KG1 (cell line): ENCODE data around the gene MSL1.

Experiments used
- DNase-seq: peaks from one replicate; lab custom pipeline; 2025; lab: John Stamatoyannopoulos, UW

Gene MSL1

GRCh38 chr17:40104594-40105486 is 16.9 kb upstream of the MSL1 start:
- no peak for DNase-seq

DNA sequence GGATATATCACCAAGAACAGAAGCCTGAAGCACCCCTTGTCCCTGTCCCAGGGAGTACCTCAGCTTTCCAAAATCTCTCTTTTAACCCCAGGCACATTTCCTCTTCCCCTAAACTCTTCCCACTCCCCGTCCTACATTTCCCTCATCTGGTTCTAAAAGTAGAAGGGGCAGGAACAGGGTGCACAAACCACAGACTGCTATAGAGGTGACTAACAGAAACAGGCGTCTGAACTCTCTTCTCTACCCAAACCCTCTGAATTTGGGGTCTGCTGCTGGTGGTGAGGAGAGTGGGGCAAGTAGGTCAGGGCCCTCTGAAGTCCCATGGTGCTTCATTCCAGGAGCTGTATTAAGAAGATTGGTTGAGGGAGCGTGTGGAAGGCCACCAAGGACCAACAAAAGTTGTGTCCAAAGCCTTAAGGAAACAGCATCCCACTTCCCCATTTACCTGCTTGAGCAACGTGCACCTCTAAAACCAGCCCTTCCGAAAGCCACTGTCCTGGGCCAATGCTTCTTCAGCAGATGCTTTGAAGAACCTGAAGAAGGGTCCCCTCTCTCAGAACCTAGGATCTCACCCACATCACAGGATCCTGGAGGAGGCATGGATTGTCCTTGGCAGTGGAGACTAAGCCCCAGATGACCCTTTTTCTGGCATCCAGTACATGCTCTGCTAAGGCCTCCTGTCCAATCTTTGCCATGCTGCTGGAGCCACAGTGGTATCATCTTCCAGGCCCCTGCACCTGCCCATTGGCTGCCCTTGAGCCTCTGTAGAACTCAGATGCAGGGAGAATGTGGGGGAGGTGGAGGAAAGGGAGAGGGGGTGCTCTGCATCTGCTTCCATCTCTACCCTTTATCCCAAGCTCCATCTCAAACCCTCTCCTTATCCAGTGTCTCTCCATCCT is 15.7 kb upstream of the MSL1 start:
- DNase-seq = no peak

GRCh38 chr17:40106760-40107521 is 14.8 kb upstream of the MSL1 start:
- no peak for DNase-seq

DNA sequence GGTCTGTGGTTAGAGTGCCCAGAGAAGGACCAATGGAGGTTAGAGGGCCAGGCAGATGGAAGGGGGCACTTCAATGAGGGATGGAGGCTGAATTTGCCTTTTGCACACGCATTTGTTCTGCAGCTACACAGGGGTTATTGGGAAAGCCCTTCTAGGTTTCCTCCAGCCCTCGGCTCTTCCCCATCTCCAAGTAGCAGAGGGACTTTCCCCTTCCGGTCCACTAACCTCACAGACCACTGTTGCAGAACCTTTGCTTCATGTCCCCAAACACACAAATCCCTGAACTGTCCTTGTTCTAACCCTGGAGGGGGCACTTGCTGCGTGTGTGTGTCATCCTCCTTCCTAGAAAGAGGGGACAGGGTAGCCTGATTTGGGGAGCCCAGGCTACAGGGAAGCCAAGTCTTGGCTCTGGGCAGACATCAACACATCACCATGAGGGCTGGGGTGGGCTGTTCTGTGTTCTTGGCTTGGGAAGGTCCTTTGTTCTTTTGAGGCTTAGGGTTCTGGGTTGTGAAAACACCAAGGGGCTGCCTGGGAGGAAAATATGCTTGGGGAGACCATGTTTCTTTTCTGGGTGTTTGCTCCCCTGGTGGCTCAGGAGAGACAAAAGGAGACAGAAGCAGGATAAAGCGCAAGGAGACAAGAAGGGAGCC is 14.1 kb upstream of the MSL1 start:
- DNase-seq = no peak

- no peak for DNase-seq
Observed at GRCh38 chr17:40108970-40109824, 12.6 kb upstream of the MSL1 start.

GRCh38 chr17:40110026-40110845 is 11.5 kb upstream of the MSL1 start:
- no peak for DNase-seq

DNA sequence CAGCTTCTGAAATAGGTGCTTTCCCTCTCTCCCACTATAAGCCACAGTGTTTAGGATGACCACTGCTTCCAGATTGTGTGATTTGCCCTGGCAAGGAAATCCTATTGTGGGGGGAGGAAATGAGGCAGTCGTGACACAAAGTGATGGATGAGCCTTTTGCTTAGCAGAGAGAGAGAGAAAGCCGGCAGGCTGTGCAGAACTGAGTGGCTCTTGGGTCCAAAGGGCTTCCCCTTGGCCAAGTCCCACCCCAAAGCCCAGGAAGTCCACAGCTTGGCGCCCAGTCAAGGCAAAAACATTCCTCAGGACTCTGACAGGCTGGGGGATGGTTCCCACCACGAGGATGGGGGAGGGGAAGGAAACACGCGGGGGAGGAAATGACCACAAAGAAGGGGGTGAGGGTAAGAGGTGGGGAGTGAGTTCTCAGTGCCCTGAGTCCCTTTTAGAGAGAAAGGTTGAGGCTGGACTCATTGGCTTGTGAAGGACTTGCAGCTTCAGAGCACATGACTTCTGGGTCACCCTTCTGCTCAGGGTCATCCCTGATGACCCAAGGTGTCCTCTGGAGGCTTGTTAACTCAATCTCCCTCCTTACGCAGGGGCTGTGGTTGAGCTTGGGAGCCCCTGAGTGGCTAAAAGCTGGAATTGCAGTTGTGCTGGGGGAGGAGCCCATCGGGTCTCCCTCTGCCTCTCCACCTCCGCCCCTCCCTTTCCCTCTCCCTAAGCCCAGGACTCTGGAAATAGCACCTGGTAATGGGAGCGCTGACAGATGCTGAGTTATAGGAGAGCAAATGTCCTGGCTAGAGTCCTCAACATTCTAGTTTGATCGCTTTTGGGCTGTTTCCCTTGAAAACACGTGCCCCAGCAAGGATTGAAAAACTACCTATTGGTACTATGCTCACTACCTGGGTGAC is 10.3 kb upstream of the MSL1 start:
- peak; percentile 82 for DNase-seq

DNA sequence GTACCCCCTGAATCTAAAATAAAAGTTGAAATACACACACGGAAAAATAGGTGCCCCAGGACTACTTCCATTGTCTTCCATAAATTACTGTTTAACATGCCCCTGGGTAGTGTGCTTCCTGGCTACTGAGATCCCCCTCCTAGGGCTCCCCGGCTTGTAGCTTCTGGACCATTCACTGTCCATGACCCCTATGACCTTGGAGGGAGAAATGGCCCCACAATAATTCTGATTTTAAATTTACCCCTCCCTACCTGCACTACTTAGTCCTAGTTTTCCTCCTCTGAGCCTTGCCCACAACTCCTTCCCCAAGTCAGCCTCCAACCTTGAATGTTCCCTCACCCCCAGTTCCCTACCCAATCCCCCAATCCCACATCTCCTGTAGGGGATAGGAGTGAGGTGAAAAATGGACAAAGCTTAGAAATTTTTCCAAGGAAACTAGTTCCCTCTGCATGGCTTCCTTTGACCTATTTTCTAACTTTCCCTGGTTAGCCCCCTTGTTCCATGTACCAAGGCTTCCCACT is 9.5 kb upstream of the MSL1 start:
- DNase-seq = no peak

DNA sequence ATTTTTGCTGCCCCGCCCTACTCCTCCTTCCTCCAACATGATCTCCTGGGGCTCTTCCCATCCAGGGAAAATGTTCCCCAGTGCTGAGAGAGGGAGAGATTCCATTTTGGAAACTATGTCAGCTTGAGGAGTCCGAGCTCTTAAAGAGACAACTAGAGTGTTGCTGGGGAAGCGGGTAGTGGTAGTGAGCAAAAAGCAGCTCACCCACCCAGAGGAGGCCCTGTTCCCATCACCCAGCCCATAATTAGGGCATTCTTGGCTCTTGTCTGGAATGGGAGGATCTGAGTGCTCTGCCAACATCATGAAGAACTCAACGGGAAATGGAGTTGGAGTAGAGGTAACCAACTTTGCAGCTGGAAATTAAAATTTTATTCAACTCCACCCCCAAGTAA is 9.1 kb upstream of the MSL1 start:
- no peak for DNase-seq

DNA sequence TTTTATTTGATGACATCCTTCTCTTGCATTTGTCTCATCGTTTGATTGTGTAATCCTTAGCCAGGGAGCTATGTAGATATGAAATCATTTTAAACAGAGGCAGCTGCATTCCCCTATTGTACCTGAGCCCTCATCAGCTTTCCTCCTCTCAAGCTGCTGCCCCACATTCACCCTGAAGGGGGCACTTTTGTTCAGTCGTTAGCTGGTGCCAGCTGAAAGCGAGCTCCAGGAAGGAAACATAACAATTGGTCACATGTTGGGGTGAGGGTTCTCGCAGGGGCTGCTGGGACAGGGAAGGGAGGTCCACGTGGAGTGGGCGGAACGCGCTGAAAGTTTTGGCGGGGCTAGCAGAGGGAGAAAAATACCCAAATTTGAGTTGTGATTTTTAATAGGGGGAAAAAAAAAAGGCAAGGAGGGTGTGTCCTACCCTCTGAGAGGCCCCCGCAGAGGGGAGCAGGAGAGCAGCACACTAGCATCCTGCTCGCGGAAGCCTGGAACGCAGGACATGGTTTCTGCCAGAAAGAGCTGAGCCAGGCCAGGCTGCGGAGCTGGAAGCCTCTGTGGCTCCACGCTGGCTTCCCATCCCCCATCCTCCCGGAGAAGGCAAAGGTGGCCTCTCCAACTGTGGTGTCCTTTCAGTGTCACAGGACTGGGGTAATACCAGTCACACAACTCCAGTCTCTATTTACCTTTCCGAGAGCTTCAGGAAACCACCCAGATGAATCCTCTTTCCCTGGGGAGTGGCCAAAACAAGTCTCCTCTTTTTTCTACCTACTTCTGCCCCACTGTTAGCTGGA is 8.5 kb upstream of the MSL1 start:
- DNase-seq = peak; percentile 86

DNA sequence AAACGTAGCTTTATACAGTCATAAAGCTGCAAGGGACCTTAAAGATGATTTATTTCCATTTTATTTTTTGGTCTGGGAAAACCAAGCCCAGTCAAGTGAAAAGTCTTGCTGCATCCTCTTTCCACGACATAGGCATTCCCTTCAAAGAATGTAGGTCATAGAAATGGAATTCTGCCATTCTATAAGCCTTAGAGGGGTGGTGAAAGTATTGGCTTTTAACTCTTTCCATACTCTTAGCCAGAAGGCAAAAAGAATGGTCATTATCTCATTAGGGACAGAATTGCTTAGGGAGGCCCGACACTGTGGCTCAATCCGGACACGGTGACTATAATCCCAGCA is 7.9 kb upstream of the MSL1 start:
- no peak for DNase-seq

DNA sequence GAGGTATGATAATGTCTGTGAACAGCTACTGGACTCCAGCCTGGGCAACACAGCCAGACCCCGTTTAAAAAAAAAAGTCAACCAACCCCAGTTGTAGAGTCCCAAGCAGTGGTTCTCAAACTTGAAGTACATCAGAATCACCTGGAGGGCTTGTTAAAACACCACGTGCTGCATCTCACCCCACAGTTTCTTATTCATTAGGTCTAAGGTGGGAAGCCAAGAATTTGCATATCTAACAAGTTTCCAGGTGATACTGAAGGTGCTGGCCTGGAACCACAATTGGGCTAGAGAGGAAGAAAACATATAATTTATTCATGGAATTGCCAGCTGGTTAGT is 6.7 kb upstream of the MSL1 start:
- no peak for DNase-seq

GRCh38 chr17:40122136-40122998 is 596 bp downstream of the MSL1 start:
- no peak for DNase-seq

DNA sequence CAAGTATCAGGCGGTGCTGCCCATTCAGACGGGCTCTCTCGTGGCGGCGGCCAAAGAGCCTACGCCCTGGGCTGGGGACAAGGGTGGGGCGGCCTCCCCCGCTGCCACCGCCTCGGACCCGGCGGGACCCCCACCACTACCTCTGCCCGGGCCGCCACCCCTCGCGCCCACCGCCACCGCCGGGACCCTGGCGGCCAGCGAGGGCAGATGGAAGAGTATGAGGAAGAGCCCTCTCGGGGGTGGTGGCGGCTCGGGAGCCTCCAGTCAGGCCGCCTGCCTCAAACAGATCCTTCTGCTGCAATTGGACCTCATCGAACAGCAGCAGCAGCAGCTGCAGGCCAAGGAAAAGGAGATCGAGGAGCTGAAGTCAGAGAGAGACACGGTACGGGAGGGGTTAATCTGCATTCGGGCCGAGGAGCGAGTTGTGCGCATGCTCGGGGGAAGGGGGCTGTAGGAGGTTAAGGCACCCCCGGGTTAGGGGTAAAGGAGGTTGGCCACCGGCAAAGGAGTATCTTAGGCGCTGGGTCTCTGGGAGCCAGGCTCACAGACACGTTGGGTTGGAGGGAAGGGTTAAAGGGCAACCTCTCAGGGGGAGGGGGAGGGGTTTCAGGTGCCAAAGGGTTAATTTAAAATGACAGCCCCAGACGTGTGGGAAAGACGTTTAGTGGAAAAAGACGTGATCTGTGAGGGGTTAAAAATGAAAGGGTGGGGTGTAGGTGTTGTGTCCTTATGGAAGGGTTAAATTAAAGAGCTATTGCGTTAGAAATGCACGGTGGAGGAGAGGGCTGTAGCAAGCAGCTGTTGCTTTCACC is 1.4 kb downstream of the MSL1 start:
- DNase-seq = peak; percentile 46

DNA sequence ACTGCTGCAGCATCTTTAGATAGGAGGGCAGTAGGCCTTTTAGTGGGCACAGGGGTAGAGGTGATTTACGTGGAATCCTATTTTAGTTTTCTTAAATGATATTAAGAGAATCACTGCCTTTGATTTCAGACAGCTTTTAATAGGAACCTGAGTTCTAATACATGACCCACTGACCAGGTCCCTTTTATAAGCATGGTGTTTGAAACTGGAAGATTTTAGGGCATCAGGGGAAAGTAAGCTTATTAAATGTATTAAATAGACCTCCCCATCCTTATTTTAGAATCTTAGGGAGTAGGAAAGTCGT is 2.0 kb downstream of the MSL1 start:
- no peak for DNase-seq
